ENCODE data around the gene CTTN. TPM values are rescaled to one million over a fixed set of nuclear protein-coding genes. Genes with fewer than 3 reads are reported as not detected.

The CTTN gene
- polyA plus RNA-seq, 1 donor = 110 TPM

GRCh38 chr11:70477609-70478008 lies 79.3 kb downstream of the CTTN start:
- no peak for DNase-seq

GRCh38 chr11:70478166-70478890 lies 80.0 kb downstream of the CTTN start:
- no peak for DNase-seq

- no peak for DNase-seq
These were observed 82.4 kb downstream of the CTTN start for GRCh38 chr11:70480711-70481110.

GRCh38 chr11:70481625-70482528 lies 83.5 kb downstream of the CTTN start:
- no peak for DNase-seq

- DNase-seq = no peak
These were observed 84.2 kb downstream of the CTTN start for GRCh38 chr11:70482529-70482917.

GRCh38 chr11:70483077-70483861 lies 84.9 kb downstream of the CTTN start:
- DNase-seq = no peak

GRCh38 chr11:70483917-70484316 lies 85.6 kb downstream of the CTTN start:
- DNase-seq = no peak

- DNase-seq = no peak
These were observed 87.1 kb downstream of the CTTN start for GRCh38 chr11:70485326-70486025.

- no peak for DNase-seq
These were observed 87.7 kb downstream of the CTTN start for GRCh38 chr11:70486026-70486415.

Other genes with a start within 250 kb of the CTTN start
- 9.9 TPM for gene FADD, start 195.2 kb upstream of the CTTN start, polyA plus RNA-seq (ENCODE audit: insufficient read length)
- gene PPFIA1, start 127.8 kb upstream of the CTTN start, polyA plus RNA-seq (ENCODE audit: insufficient read length) = 29.5 TPM